Glutamatergic neuron (in vitro differentiated cells): ENCODE measurements around the gene BCL2. TPM values are rescaled to one million over a fixed set of nuclear protein-coding genes. Genes with fewer than 3 reads are reported as not detected.

Experiments
- DNase-seq: peaks from one replicate; pipeline ENCODE4 v3.0.0; 2022
- H3K27ac Mint-ChIP-seq: one replicate; pipeline ENCODE4 v1.8.0; 2020; ENCODE audit warnings: mild to moderate bottlenecking, mixed read lengths, inconsistent platforms; ENCODE audit not compliant: unreplicated experiment
- H3K27me3 Mint-ChIP-seq: one replicate; pipeline ENCODE4 v1.8.0; 2020; ENCODE audit warnings: mild to moderate bottlenecking, moderate library complexity, mixed read lengths, inconsistent platforms; ENCODE audit not compliant: unreplicated experiment
- H3K36me3 Mint-ChIP-seq: one replicate; pipeline ENCODE4 v1.8.0; 2020; ENCODE audit warnings: mild to moderate bottlenecking, mixed read lengths, inconsistent platforms; ENCODE audit not compliant: unreplicated experiment
- H3K4me1 Mint-ChIP-seq: one replicate; pipeline ENCODE4 v1.8.0; 2020; ENCODE audit warnings: mild to moderate bottlenecking, low read depth, mixed read lengths, inconsistent platforms; ENCODE audit not compliant: unreplicated experiment
- H3K4me3 Mint-ChIP-seq: one replicate; pipeline ENCODE4 v1.8.0; 2020; ENCODE audit warnings: mild to moderate bottlenecking, mixed read lengths, inconsistent platforms; ENCODE audit not compliant: unreplicated experiment
- H3K9me3 Mint-ChIP-seq: one replicate; pipeline ENCODE4 v1.8.0; 2020; ENCODE audit warnings: mild to moderate bottlenecking, moderate library complexity, mixed read lengths, inconsistent platforms; ENCODE audit not compliant: unreplicated experiment
- total RNA-seq: library from RNA; stranded (reverse); fragmentation: NEBNext Ultra II Directional; extraction: Animal tissue kit (Norgen Biotek cat#: 25700); gene quantifications from one replicate; pipeline ENCODE4 v1.2.1, GENCODE V29; 2021; ENCODE audit not compliant: unreplicated experiment
- TF ChIP-seq, protein P1 (sequence below): fragments of 200-600 bp; sonication (generic); IDR thresholded peaks from one replicate; pipeline ENCODE4 v1.5.0; 2021; ENCODE audit not compliant: partially characterized antibody, unreplicated experiment

BCL2 gene
- total RNA-seq, 1 donor from 2014 or later = 6.8 TPM

DNA sequence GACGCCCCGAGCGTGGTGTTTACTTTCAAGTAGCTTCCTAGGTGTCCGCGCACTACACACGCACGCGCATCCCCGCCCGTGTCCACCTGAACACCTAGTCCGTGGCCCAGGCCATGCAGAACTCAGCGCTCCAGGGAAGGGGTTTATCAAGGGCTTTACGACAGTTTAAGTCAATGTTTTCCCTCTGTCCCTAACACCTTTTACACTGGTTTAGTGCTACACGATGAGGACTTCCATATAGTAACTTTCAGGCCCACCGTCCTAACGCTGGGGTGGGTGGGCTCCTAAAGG is 1.4 kb upstream of the BCL2 start:
- peaks cover 8% of the 10 kb centered on the region for H3K4me1 Mint-ChIP-seq
- DNase-seq = no peak
- peak overlapping the region; percentile 81 for H3K27ac Mint-ChIP-seq
- TF ChIP-seq, protein P1, sequence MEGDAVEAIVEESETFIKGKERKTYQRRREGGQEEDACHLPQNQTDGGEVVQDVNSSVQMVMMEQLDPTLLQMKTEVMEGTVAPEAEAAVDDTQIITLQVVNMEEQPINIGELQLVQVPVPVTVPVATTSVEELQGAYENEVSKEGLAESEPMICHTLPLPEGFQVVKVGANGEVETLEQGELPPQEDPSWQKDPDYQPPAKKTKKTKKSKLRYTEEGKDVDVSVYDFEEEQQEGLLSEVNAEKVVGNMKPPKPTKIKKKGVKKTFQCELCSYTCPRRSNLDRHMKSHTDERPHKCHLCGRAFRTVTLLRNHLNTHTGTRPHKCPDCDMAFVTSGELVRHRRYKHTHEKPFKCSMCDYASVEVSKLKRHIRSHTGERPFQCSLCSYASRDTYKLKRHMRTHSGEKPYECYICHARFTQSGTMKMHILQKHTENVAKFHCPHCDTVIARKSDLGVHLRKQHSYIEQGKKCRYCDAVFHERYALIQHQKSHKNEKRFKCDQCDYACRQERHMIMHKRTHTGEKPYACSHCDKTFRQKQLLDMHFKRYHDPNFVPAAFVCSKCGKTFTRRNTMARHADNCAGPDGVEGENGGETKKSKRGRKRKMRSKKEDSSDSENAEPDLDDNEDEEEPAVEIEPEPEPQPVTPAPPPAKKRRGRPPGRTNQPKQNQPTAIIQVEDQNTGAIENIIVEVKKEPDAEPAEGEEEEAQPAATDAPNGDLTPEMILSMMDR = no peak
- no peaks in the 10 kb centered on the region for H3K36me3 Mint-ChIP-seq
- peak overlapping the region; percentile 90 for H3K4me3 Mint-ChIP-seq
- peaks cover 16% of the 10 kb centered on the region for H3K27me3 Mint-ChIP-seq
- H3K9me3 Mint-ChIP-seq = peaks cover 18% of the 10 kb centered on the region

DNA sequence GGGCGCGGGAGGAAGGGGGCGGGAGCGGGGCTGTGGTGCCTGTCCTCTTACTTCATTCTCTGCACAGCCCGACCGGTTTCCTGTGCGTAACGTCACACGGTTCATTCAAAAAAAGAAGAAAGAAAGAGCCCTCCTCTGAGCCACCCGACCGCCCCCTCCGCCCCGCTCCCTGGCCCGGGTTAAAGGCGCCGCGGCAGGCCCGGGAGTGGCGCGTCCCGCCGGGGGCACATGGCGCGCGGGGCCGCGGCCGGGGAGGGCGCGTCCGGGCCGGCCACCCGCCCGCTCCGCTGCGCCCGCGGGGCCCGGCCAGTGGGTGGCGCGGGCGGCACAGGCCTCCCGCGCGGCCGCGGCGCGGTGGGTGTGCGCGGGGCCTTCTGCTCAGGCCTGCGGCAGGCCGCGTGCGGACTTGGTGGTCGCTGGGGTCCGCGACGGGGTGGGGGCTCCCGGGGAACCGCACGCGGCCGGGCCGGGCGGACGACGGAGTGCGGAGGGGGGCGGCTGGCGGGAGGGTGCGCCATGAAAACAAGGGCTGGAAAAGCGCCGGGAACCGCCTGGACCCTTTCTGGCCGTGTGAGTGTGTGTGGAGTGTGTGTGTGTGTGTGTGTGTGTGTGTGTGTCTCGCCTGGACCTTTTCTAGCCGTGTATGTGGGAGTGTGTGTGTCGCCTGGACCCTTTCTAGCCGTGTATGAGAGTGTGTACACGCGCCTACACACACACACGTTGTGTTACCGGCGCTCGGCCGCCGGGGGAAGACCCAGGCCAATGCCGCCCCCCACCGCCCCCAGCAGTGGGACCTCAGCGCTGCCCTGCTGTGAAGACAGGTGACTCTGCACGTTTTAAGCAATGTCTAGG is 780 bp upstream of the BCL2 start:
- peaks cover 16% of the 10 kb centered on the region for H3K27me3 Mint-ChIP-seq
- peaks cover 8% of the 10 kb centered on the region for H3K4me1 Mint-ChIP-seq
- peaks cover 18% of the 10 kb centered on the region for H3K9me3 Mint-ChIP-seq
- peak overlapping the region; percentile 90 for H3K4me3 Mint-ChIP-seq
- no peaks in the 10 kb centered on the region for H3K36me3 Mint-ChIP-seq
- H3K27ac Mint-ChIP-seq = peak overlapping the region; percentile 81
- DNase-seq = peak; percentile 73
- TF ChIP-seq, protein P1 = no peak

DNA sequence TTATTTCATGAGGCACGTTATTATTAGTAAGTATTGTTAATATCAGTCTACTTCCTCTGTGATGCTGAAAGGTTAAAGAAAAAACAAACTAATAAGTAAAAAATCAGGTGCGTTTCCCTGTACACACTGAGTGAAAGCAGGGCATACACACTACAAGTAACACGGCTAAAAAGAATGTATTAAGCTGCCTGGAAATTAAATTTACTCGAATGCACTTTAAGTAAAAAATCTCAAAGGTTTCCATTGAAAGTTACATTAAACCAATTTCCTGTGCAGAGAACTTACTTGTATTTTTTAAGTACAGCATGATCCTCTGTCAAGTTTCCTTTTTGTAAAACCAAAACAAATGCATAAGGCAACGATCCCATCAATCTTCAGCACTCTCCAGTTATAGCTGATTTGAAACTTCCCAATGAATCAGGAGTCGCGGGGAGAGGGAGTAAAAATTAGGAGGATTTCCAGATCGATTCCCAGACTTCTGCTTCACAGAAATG is 633 bp downstream of the BCL2 start:
- H3K27me3 Mint-ChIP-seq = peaks cover 16% of the 10 kb centered on the region
- H3K9me3 Mint-ChIP-seq = peaks cover 18% of the 10 kb centered on the region
- H3K4me3 Mint-ChIP-seq = peak overlapping the region; percentile 95
- TF ChIP-seq, protein P1 = no peak
- no peaks in the 10 kb centered on the region for H3K36me3 Mint-ChIP-seq
- no peak for DNase-seq
- H3K4me1 Mint-ChIP-seq = peaks cover 12% of the 10 kb centered on the region
- peak overlapping the region; percentile 65 for H3K27ac Mint-ChIP-seq

DNA sequence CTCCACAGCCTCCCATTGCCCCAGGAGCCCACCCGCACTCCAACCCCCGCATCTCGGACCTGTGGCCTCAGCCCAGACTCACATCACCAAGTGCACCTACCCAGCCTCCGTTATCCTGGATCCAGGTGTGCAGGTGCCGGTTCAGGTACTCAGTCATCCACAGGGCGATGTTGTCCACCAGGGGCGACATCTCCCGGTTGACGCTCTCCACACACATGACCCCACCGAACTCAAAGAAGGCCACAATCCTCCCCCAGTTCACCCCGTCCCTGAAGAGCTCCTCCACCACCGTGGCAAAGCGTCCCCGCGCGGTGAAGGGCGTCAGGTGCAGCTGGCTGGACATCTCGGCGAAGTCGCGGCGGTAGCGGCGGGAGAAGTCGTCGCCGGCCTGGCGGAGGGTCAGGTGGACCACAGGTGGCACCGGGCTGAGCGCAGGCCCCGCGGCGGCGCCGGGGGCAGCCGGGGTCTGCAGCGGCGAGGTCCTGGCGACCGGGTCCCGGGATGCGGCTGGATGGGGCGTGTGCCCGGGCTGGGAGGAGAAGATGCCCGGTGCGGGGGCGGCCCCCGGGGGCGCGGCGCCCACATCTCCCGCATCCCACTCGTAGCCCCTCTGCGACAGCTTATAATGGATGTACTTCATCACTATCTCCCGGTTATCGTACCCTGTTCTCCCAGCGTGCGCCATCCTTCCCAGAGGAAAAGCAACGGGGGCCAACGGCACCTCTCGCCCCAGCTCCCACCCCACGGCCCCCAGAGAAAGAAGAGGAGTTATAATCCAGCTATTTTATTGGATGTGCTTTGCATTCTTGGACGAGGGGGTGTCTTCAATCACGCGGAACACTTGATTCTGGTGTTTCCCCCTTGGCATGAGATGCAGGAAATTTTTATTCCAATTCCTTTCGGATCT is 1.3 kb downstream of the BCL2 start:
- peak; percentile 74 for DNase-seq
- Mint-ChIP-seq H3K27me3 (peaks cover 16% of the 10 kb centered on the region), H3K9me3 (peaks cover 18% of the 10 kb centered on the region), H3K4me3 (peak overlapping the region; percentile 95), H3K36me3 (no peaks in the 10 kb centered on the region), H3K27ac (no peak overlapping the region), H3K4me1 (peaks cover 12% of the 10 kb centered on the region)
- TF ChIP-seq, protein P1 = peak; percentile 60

DNA sequence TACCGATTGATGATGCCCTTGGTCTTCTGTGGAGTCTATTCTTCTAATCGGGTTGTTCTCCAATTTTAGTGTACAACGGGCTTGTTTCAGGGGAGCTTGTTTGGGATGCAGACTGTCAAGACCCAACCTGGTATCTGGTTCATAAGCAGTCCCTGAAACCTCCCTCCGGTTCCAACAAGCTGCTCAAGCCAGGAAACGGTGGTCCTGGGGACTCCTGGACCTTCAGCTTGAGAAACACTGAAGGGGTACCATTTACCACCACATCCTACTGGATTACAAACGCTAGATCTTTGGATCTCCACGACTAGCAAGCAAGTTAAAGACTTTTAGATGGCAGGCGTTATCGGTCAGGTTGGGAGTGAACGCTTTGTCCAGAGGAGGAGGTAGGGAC is 2.0 kb downstream of the BCL2 start:
- Mint-ChIP-seq H3K36me3 (no peaks in the 10 kb centered on the region), H3K9me3 (peaks cover 18% of the 10 kb centered on the region), H3K27ac (no peak overlapping the region), H3K4me3 (peak overlapping the region; percentile 88), H3K27me3 (peaks cover 16% of the 10 kb centered on the region), H3K4me1 (peaks cover 8% of the 10 kb centered on the region)
- no peak for DNase-seq
- TF ChIP-seq, protein P1 = no peak
